Peyer's patch (tissue), 4 donors: ENCODE results near the gene SEMA3B. TPM values are rescaled to one million over a fixed set of nuclear protein-coding genes. Genes with fewer than 3 reads are reported as not detected.

Source experiments
- DNase-seq, 3 donors: peaks; one replicate each; pipeline ENCODE4 v3.0.0-alpha.2; 2017 to 2019
- H3K27ac ChIP-seq, 4 donors: fragments of 200-600 bp; sonication (generic); one replicate each; pipeline ENCODE4 v1.5.1; 2016 to 2019
- H3K27me3 ChIP-seq, 2 donors: fragments of 200-600 bp; sonication (generic); one replicate each; pipeline ENCODE4 v1.5.1; 2019
- H3K36me3 ChIP-seq, 3 donors: fragments of 200-600 bp; sonication (generic); one replicate each; pipeline ENCODE4 v1.5.1; 2016 to 2019
- H3K4me1 ChIP-seq, 4 donors: fragments of 200-600 bp; sonication (generic); one replicate each; pipeline ENCODE4 v1.5.1; 2016 to 2019
- H3K4me3 ChIP-seq, 4 donors: fragments of 200-600 bp; sonication (generic); 1 replicate in 3 of 4; 2 replicates in 1 of 4; pipeline ENCODE4 v1.5.1; 2016 to 2019; ENCODE audit warnings: mild to moderate bottlenecking in 1 of 4
- H3K9me3 ChIP-seq, 4 donors: fragments of 200-600 bp; sonication (generic); one replicate each; pipeline ENCODE4 v1.5.1; 2016 to 2019; ENCODE audit warnings: mild to moderate bottlenecking in 1 of 4
- CTCF ChIP-seq, 6 experiments: fragments of 450-650 bp in 4 of 6; fragments of 200-600 bp in 2 of 6; sonication (generic) in 1 of 6; IDR thresholded peaks; one replicate each; pipeline ENCODE4 v1.5.1; 2017 to 2019; ENCODE audit warnings: antibody characterized with exemption in 6 of 6, mild to moderate bottlenecking in 3 of 6, moderate library complexity in 1 of 6
- POLR2A ChIP-seq, 2 donors: fragments of 450-650 bp; IDR thresholded peaks; one replicate each; pipeline ENCODE4 v1.5.1; 2017; ENCODE audit warnings: antibody characterized with exemption in 2 of 2, mild to moderate bottlenecking in 2 of 2, moderate library complexity in 2 of 2
- total RNA-seq, 4 donors: library from RNA; depleted of rRNA; stranded (reverse); fragments of >200 nt; gene quantifications; one replicate each; pipeline ENCODE4 v1.1.0, GENCODE V29; 2016

The SEMA3B gene
- total RNA-seq, 4 donors from 2014 or later = 56.1 to 367 (median 267) TPM

DNA sequence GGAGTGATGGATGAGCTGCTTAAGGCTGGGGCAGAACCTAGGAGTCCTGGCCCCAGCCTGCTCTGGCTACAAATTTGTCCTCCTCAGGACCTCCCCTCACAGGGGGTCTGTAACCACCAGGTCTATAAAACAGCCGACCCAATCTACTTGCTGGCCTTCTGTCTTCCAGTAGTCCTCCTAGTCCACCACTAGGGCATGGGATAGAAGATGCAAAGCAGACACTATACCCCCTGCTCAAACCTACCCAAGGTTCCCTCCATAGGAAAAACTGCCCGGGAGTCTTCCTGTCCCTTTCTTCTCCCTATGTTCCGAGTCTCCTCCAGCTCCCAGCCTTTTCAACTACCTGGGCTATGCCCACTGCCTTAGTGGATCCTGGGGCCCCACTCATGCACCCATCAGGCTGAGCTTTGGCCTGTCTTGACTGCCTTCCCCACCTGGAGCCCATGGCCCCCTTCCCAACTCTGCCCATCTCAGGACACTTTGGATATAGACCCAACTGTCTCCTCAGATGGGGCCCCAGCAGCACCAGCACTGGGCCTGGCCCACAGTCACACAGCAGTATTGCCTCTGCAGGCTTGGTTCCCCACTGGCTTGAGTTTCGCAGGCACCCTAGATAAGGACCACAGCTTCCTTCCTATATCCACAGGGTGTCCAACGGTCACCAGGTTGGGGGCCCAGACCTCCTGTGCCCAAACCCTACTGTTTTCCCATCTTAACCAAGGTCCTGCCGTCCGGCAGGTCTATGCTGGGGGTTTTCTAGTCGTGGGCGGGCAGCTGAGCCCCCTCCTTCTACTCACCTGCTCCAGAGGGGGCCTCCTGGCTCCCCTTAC, 29.2 kb downstream of the SEMA3B start:
- Histone ChIP-seq H3K27me3 (no peaks in the 10 kb centered on the region), H3K4me3 (peak overlapping the region; percentile 64 to 73 (median 66)), H3K36me3 (peaks cover 0 to 3% (median 0%) of the 10 kb centered on the region in 3 donors), H3K9me3 (no peaks in the 10 kb centered on the region), H3K4me1 (peaks cover 3 to 39% (median 7%) of the 10 kb centered on the region in 4 donors), H3K27ac (peak overlapping the region; percentile 89 to 93 (median 92))
- peak in 1 of 3 donors; percentile 57 for DNase-seq
- TF ChIP-seq POLR2A (IDR thresholded peaks at IDR 0.05) (no peak), CTCF (IDR thresholded peaks at IDR 0.05) (no peak)

DNA sequence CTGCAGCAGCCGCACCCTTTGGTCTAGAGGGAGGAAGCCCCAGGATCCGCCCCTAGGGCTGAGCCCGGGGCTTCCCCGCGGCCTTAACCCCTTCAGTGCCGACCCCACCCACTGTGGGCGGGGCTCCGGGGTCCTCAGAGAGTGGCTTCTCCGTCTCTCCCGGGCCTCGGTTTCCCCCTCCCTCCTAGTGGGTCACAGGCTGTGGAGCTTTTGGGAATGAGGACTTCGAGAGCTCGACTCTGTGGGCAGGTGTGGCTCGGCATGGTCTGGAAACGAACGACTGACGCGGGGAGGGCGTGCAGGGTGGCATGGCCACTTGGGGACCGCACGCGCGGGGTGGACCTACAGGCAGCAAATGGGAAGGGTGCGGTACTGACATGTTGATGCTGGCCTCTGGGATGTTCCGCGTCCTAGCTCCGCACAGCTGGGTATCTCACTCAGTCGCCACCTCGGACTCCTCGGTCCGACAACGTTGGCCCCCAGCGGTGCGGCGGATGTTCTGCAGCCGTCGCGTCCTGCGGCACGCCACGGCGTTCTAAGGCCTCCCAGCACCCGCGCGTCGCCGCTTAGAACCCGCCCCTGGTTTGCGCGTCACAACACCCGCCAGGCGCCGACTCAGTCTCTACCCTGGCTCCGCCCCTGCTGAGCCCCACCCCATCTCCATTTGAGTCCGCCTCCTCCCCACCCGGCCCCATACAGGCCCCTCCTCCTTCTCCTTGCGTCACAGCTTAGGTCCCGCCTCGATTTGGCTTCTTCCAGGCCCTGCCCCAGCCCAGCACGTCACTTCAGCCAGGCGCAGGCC, 30.1 kb downstream of the SEMA3B start, which contains the start of the genes HYAL3 and NAA80:
Gene HYAL3 (minus strand): TSS at position 570 of the 802 bp plus-strand sequence. CDS start 3,803 bp downstream, outside the sequence.
Gene NAA80 (minus strand): TSS at position 570 of the 802 bp plus-strand sequence. CDS start 1,942 bp downstream, outside the sequence.
- H3K4me3 ChIP-seq = peak within 1 kb of the TSS; percentile 64 to 73 (median 66)
- peak; percentile 99 to 100 (median 100) for DNase-seq
- H3K27ac ChIP-seq = peak within 1 kb of the TSS; percentile 89 to 93 (median 92)
- peaks cover 0 to 3% (median 0%) of the 10 kb centered on the region in 3 donors for H3K36me3 ChIP-seq
- H3K4me1 ChIP-seq = peaks cover 3 to 42% (median 7%) of the 10 kb centered on the region in 4 donors
- no peaks in the 10 kb centered on the region for H3K9me3 ChIP-seq
- H3K27me3 ChIP-seq = no peaks in the 10 kb centered on the region
- TF ChIP-seq CTCF (IDR thresholded peaks at IDR 0.05) = peak in 5 of 6 experiments; percentile 13 to 69 (median 60)
- TF ChIP-seq POLR2A (IDR thresholded peaks at IDR 0.05) = peak; percentile 91 to 97

GRCh38 chr3:50299638-50299928, 30.6 kb downstream of the SEMA3B start:
- H3K4me1 ChIP-seq = peaks cover 3 to 42% (median 7%) of the 10 kb centered on the region in 4 donors
- peak in 1 of 2 donors; percentile 46 for TF ChIP-seq POLR2A (IDR thresholded peaks at IDR 0.05)
- TF ChIP-seq CTCF (IDR thresholded peaks at IDR 0.05) = no peak
- peak overlapping the region; percentile 89 to 93 (median 92) for H3K27ac ChIP-seq
- H3K9me3 ChIP-seq = no peaks in the 10 kb centered on the region
- no peaks in the 10 kb centered on the region for H3K27me3 ChIP-seq
- H3K4me3 ChIP-seq = peak overlapping the region; percentile 36 to 73 (median 54)
- no peak for DNase-seq
- peaks cover 0 to 3% (median 0%) of the 10 kb centered on the region in 3 donors for H3K36me3 ChIP-seq

DNA sequence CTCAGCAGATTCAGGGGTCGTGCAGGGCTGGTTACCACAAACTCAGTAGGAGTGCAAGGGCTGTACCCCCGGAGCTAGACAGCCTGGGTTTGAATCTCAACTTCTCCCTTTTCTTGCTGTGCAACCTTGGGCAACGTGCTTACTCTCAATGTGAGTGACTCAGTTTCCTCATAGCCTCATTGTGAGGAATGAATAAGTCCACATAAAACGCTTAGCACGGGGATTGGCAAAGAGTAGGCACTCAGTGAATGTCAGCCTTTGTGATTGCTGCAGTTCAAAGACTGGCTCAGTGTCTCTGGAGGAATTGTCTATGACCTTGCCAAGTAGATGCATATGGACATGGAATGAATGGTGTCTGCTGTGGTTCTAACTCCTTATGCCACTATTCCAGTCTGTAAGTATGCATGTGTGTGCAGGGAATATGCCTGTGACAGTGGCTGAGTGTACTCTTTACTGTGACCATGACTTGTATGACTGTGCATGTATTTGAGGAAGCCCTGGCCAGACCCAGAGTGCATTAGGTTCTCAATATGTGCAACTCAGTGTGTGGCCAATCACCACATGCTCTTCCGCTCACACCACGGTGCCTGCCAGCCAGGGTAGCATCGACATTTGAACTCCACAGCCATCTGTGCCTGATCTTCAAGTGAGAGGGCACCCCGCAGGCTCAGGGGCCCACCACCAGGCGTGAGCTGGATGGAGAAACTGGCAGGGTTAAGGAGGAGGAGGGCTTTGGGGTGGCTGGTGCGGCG, 31.2 kb downstream of the SEMA3B start:
- no peak for TF ChIP-seq CTCF (IDR thresholded peaks at IDR 0.05)
- no peak for TF ChIP-seq POLR2A (IDR thresholded peaks at IDR 0.05)
- peaks cover 3 to 42% (median 7%) of the 10 kb centered on the region in 4 donors for H3K4me1 ChIP-seq
- H3K27ac ChIP-seq = peak overlapping the region; percentile 89 to 93 (median 92)
- no peaks in the 10 kb centered on the region for H3K9me3 ChIP-seq
- peaks cover 0 to 3% (median 0%) of the 10 kb centered on the region in 3 donors for H3K36me3 ChIP-seq
- DNase-seq = no peak
- H3K4me3 ChIP-seq = peak overlapping the region; percentile 36 to 73 (median 54)
- no peaks in the 10 kb centered on the region for H3K27me3 ChIP-seq
